ENCODE measurements around the gene C1QTNF8. TPM values are rescaled to one million over a fixed set of nuclear protein-coding genes. Genes with fewer than 3 reads are reported as not detected.

Gene C1QTNF8
- polyA plus RNA-seq, 10 donors = not detected

DNA sequence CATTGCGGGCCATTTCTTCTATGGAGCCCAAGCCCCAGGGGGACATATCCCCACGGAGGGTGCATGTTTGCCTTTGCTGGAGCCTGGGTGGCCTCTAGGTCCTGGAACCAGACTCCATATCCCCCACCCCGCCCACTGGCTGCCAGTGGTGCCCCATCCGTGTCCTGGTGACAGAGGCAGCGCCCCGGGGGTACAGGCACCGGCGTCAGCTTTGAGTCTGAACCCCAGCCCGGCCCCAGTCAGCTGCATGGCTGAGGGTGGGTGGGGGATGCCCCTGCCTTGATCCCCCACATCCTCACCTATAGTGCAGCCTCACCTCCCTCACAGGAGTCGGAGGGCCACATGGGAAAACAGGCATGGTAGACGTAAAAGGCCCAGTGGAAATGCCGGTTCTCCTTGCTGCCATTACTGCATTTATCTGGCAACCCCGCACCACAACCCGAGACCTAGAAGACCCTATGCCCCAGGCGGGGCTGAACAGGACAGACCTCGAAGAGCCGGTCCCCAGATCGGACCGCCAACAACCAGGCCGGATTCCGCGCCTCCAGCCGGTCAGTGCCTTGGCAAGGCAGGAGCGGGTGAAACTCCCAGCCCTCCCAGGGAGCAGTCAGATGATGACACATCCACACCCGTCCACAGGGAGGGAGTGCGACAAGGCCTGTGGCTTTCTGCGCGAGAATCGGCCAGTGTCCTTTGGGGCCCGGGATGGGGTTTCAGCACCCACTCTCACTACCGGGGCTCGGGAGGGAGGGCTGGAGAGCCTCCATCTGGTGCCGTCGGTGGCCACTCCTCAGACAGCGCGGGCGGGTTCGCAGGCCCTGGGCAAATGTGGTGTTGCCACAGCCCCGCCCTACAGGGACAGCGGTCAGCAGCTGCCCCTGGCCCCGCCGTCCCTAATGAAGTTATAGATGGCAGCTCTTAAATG lies 35.4 kb downstream of the C1QTNF8 start:
- no peak for DNase-seq

DNA sequence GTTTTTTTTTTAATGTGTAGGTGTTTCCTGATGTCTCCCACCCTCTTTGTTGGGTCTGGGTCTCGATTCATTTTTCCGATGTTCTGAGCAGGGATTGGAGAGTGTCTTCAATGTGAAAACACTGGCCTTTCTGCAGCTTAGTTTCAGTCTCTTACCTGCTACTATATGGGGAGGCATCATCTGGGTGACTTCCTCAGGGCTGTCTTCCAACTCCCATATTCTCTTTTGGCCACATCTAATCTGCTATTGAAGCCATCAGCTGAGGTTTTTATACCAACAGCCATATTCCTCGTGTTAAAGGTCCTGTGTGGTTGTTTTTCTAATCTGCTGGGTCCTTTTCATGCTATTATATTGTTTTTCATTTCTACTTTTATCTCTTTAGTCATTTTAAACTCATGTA lies 36.7 kb downstream of the C1QTNF8 start:
- no peak for DNase-seq

DNA sequence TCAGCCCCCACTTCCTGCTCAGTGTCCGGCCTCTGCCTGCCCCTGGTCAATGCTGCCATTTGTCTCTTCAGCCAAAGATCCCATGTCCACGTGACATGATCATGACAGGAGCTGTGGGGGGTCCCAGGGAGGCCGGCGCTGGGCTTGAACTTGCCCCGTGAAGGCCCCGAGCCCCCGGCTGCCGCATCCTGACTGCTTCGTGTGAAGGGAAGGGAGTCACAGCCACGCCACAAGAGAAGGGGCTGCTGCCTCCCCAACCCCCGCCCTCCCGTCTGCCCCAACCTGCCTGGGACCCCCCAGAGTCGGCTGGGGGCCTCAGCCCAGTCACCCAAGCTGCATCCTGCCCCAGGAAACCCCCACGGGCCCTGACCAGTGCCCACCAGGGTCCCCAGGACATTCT lies 37.8 kb downstream of the C1QTNF8 start:
- DNase-seq = no peak

- peak in 1 of 3 donors; percentile 45 for DNase-seq
These were observed 38.7 kb downstream of the C1QTNF8 start for GRCh38 chr16:1057252-1057932.

- no peak for DNase-seq
These were observed 39.8 kb downstream of the C1QTNF8 start for GRCh38 chr16:1056196-1056595.

DNA sequence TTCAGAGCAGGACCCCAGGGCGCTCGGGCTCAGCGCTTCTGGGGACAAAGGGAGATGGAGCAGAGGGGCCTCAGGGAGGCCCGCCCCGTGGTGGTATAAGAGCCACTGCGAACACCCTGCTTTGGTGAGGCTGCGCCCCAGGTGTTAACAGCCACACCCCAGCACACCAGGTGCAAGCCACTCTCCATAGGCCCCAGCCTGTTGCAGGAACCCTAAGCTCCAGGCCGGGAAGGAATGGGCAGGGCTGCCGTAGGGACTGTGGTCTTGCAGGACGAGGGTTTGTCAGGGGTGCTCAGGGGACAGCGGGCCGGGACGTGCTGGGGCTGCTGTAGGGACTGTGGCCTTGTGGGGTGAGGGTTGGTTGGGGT lies 40.5 kb downstream of the C1QTNF8 start:
- DNase-seq = no peak

DNA sequence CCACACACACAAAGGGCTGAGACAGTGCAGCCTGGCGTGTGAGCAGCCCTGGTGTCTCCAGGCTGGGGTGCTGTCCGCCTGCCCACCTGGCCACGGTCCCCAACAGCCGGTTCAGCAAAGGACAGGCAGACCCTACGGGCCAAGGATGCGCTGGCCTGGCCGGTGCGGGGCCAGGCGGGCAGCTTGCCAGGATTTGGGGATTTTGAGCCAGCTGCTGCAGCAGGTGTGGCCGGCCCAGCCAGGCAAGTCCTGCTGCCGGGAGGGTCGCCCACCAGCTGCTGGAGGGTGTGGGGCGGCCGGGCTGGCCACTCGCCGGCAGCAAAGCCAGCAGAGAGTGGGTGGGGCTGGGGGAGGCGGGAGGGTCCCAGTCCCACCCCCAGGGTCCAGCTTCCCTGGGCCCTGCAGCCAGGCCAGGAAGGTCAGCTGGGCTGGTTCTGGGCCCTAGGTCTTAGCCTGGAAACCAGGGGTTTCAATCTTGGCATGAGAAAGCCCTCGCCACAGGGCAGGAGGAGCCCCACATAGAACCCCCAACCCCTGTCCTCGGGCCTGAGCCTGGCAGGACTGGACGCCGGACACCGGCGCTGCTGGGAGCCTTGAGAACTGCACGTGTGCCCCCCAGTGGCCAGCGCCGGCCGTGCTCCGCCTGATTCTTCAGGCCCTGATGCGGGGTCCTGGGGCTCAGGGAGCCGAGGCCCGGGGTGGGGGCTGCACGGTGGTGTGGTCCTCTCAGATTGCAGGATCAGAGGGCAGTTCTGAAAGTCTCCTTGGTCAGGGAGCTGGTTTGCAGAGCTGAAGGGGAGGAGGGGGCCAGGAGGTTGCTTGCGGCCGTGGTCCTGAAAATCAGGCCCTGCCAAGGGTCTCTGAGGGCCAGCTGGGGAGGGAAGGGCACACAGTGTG lies 41.1 kb downstream of the C1QTNF8 start:
- peak; percentile 49 to 88 (median 76) for DNase-seq

- DNase-seq = peak in 1 of 3 donors; percentile 34
These were observed 42.2 kb downstream of the C1QTNF8 start for GRCh38 chr16:1053700-1054368.

DNA sequence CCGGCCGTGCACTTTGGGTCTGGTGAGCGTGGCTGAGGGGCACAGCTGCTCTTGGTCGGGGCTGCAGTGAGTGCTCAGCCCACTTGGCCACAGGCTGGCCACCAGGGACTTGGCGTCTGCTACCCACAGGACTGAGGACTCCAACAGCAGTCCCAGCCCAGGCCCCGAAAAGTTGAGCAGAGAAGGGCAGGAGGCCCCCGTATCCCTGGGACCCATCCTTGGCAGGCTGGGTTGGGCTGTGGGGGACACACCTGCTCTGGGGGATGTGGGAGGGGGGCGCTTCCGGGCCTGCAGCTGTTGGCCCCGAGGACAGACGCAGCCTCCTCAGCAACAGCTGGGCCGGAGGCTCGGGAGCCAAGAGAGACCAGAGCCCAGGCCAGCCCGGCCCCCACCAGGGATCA lies 42.9 kb downstream of the C1QTNF8 start:
- DNase-seq = peak; percentile 54 to 89 (median 71)

GRCh38 chr16:1052721-1053120 lies 43.3 kb downstream of the C1QTNF8 start:
- DNase-seq = peak in 1 of 3 donors; percentile 59

DNA sequence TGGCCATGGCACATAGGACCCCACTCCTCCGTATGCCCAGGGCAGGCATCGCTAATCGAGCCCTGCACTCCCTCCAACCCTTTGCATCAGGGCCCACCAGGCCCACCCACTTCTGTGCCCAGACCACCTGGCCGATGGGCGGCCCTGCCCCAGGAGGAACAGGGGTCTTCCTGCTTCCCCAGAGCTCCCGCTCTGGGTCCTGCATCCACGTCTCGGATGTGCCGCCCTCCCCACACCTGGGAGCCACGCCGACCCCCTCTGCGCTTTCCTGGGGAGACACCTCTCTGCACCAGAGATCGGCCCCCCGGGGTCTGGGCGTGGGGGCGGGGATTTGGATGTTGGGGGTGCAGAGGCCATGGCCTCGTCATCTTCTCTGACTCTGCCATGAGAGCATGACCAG lies 44.6 kb downstream of the C1QTNF8 start:
- DNase-seq = no peak

DNA sequence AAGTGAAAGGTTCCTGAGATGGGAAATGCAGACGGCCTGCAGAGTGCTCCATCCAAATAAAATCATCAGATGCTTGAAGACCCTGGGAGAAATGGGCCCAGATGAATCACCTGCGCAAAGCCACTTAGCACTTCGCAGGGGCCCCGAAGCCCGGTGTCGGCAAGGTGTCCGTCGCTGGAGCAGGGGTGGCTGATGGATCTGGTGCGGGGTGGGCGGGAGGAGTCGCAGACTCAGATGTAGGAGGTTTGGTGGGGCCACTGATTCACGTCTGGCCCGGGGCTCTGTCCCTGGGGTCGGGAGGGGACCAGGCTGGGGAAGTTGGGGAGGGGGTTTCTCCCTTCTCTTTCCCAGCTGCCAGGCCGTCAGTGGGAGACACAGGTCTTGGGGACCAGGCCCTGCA lies 45.1 kb downstream of the C1QTNF8 start:
- DNase-seq = no peak

GRCh38 chr16:1050516-1050915 lies 45.5 kb downstream of the C1QTNF8 start:
- peak in 2 of 3 donors; percentile 66 to 79 for DNase-seq

- DNase-seq = no peak
These were observed 46.1 kb downstream of the C1QTNF8 start for GRCh38 chr16:1049976-1050247.

DNA sequence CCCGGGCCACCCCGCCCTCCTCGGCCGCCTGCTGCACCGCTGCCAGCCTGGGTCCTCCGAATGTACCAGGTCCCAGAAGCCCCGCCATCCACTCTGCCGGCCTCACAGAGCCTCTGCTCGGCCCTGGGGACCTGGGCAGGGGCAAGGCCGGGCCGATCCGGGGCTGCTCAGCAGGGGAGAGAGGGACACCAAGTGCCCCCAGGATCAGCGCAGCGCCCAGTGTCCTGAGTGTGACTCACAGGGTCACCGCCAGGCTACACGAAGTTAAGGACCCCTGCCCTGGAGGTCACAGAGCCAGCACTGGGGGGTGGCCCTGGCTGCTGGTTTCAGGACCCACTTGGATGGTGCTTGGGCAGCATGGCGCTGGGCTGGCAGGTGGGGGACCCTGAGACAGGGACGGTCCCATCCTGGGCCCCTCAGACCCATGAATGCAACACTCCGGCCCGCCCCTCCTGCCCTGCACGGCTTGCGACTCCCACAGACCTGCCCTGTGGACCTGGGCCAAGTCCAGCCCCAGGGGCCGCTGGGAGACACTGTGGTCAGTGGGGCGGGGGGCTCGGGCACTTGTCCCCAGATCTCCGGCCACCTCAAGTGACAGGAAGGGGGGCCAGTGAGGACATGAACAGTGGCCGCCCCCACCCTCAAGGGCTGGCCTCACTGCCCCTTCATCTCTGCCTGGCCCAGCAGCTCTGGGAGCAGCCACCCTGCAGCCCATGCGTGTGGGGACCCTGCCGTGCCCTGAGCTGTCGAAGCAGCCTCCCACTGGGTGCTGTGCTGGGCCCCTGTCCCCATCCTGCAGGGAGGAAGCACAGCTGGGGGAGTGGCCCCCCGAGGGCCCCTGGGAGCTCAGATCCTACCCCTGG lies 46.7 kb downstream of the C1QTNF8 start:
- no peak for DNase-seq

- peak; percentile 67 to 94 (median 88) for DNase-seq
These were observed 47.5 kb downstream of the C1QTNF8 start for GRCh38 chr16:1048442-1049112.

DNA sequence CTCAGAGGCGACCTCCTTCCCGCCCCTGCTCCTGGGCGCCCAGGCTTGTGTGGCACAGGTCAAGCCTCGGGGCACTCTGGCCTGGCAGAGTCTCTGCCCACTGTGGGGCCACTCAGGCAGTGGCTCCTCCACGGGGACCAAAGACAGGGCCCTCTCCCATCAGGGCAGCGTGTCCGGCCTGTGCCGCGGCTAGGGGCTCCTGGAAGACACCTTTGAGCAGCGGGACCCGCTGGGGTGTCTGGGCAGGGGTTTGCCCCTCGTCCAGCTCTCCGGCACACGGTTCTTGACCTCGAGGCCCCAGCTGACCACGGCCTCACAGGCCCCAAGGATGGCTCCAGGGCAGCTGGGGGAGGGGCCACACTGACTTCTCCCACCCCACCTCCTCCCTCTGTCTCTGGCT lies 48.2 kb downstream of the C1QTNF8 start:
- no peak for DNase-seq

- peak in 1 of 3 donors; percentile 44 for DNase-seq
These were observed 48.9 kb downstream of the C1QTNF8 start for GRCh38 chr16:1047123-1047522.

- peak in 1 of 3 donors; percentile 68 for DNase-seq
These were observed 49.8 kb downstream of the C1QTNF8 start for GRCh38 chr16:1045993-1046911.

Data from muscle of back (tissue), 11 donors.